Stimulated activated CD4-positive, alpha-beta T cell treated with anti-CD3 and anti-CD28 coated beads, Interleukin-4, amount 100 ng/mL, for 48 hours (primary cell): ENCODE results near the gene RBX1.
"Not testable (repeated sequence)": the region's sequence is repeated elsewhere in the genome, so short reads cannot be mapped to it uniquely, and the experiment has no call there.

ENCODE experiments used
- DNase-seq, 2 donors: peaks; one replicate each; pipeline ENCODE4 v3.0.0-alpha.2; 2020; ENCODE audit warnings: low read depth in 2 of 2

Gene RBX1

DNA sequence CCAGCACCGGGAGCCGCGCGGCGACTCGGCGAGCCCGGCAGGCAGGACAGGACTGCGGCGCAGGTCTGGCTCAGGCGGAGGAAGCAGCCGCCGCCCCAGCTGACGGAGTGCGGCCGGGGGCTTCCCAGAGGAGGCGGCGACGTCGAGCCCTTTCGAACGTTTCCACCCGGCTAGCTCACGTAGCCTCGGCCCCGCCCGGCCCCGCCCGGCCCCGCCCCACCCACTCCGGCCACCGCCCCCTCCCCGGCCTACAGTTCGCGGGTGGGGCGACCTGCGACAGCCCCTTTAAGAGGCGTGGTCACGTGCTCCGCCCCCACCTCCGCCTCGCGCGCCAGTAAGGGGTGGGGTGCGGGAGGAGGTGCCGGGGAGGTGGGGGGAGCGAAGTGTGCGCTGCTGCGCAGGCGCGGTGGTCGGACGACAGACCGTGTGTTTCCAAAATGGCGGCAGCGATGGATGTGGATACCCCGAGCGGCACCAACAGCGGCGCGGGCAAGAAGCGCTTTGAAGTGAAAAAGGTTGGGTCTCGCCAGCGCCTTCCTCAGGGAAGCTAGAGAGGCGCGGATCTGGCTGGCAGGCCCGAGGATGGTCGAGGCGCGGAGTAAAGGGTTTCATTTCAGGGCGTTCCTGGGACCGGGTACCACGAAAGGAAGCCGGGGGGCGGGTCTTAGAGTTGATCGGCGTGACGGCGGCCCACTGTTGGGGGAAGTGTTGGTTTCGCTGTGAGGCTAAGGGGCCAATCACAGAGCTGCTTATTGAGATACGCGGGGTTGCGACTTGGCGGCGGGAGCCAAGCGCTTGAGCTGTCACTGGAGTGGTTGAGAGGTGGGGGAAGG lies at the start of gene RBX1:
RBX1 (plus strand) TSS at position 417 of the 833 bp plus-strand sequence; CDS start at position 438, 21 bp downstream.
- peak; percentile 98 for DNase-seq

DNA sequence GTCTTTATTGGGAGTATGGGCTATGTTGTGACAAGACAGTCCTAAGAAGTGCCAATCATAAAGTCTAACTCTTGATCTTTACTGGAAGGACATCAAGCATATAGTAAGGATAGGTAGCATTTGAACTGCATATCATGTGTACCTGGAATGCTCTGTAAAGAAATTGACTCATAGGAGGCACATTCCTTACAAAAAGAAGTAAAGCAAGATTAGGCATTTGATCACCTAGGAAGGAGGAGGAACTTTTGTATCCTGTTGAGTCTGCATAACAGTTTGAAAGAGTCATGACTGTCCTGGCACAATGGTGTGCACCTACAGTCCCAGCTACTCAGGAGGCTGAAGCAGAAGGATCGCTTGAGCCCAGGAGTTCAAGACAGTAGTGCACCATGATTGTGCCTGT lies 47.1 kb upstream of the RBX1 start:
- DNase-seq: no peak

GRCh38 chr22:40908895-40909294 lies 42.3 kb upstream of the RBX1 start:
- no peak for DNase-seq

DNA sequence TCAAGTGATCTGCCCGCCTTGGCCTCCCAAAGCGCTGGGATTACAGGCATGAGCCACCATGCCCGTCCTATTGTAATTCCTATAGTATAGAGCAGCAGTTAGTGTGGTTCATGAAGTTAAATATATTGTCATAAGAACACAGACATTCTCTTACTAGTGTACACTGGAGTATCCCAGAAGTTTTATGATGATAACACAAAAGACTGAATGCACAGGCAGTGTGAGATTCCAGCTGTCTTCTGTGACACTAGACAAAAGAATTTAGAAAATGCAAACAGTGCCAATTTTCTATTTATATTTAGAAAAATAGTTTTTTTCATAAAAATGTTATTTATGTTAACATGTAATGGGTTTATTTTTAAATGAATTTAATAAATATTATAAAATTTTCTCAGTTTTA lies 39.4 kb upstream of the RBX1 start:
- no peak for DNase-seq

DNA sequence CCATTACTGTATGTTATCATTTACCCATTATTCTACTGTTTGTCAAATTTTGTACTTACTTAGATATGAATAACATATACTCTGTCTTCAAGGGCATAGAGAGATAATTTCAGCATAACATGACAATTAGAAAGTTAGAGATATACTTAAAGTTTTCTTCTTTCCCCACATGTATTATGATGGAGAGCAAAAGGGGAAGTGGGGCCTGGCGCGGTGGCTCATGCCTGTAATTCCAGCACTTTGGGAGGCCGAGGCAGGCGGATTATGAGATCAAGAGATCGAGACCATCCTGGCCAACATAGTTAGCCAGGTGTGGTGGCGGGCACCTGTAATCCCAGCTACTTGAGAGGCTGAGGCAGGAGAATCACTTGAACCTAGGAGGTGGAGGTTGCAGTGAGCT lies 38.2 kb upstream of the RBX1 start:
- DNase-seq: not testable (repeated sequence)

DNA sequence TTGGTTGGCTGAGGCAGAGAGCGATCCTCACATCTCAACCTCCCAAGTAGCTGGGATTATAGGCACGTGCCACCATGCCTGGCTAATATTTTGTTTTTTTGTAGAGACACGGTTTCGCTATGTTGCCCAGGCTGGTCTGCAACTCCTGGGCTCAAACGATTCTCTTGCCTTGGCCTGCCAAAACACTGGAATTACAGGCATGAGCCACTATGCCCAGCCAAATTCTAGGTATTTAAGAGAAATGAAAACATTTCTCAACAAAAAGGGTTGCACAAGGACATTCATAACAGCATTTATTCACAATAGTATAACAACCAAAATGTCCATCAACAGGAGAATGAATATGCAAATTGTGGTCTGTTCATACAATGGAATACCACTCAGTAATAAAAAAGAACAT lies 31.7 kb upstream of the RBX1 start:
- DNase-seq: no peak

DNA sequence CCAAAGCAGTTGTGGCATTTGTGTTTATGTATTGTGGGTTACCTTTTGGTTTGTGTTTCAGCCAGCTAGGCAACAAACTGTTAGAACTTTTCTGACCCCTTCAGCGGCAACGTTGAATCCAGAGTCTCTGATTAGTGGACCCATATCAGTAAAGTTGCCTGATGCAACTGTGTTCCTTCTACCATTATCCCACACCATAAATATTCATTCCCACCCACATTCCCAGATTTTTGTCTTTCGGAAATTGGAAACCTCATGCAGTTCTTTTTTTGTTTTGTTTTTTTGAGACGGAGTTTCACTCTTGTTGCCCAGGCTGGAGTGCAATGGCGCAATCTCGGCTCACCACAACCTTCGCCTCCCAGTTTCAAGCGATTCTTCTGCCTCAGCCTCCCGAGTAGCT lies 30.7 kb upstream of the RBX1 start:
- DNase-seq: no peak

GRCh38 chr22:40922484-40923303 lies 28.5 kb upstream of the RBX1 start:
- no peak for DNase-seq

GRCh38 chr22:40928657-40929056 lies 22.5 kb upstream of the RBX1 start:
- no peak for DNase-seq

GRCh38 chr22:40932396-40932795 lies 18.8 kb upstream of the RBX1 start:
- DNase-seq: no peak

GRCh38 chr22:40939202-40939601 lies 12.0 kb upstream of the RBX1 start:
- no peak for DNase-seq

GRCh38 chr22:40951795-40952605 lies 822 bp downstream of the RBX1 start:
- DNase-seq: no peak

DNA sequence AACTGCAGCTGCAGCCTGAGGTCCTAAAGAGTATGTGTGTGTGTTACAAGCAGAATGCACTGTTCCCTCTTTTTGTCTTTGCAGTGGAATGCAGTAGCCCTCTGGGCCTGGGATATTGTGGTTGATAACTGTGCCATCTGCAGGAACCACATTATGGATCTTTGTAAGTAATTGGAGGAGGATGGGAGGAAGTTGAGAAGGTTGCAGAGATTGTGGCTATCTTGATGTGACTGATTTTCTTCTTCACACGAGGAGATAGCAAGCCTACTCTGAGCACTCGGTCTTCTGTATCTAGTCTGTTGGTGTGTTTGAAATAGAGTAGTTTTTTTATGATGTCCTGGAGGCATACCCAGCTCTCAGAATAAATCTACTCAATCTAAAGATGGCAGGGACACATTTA lies 2.3 kb downstream of the RBX1 start:
- no peak for DNase-seq

DNA sequence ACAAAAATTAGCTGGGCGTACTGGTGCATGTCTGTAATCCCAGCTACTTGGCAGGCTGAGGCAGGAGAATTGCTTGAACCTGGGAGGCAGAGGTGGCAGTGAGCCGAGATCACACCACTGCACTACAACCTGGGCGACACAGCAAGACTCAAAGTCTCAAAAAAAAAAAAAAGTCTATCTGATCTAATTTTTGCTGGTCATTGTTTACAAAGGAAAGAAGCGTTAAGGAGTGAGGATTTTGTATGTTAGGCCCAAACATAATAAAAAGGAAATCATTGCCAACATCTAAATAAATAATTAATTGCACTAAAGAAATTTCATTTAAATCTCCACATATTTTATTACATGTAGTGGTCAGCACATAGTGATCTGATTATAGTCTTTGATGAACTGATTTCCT lies 2.9 kb downstream of the RBX1 start:
- DNase-seq: no peak

GRCh38 chr22:40955571-40955970 lies 4.4 kb downstream of the RBX1 start:
- DNase-seq: no peak

- DNase-seq: no peak
Observed at GRCh38 chr22:40957601-40958000, 6.4 kb downstream of the RBX1 start.

DNA sequence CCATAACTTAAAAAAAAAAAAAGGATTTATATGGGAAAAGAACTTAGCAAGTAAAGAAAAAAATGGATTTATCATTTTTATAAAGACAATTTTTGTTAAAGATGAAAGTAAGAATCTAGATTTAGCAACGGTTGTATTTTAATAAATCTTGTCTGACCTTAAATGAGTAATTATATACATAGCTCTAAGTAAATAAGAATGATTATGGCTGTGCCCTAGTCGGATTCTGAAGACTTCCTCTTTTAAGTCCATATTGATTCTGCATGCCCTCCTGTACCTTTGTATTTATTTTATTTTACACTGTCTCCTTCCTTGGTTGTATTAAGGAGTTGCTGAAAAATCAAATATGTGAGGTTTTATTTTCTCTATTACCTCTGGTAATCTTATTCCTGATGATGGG lies 7.1 kb downstream of the RBX1 start:
- DNase-seq: no peak

DNA sequence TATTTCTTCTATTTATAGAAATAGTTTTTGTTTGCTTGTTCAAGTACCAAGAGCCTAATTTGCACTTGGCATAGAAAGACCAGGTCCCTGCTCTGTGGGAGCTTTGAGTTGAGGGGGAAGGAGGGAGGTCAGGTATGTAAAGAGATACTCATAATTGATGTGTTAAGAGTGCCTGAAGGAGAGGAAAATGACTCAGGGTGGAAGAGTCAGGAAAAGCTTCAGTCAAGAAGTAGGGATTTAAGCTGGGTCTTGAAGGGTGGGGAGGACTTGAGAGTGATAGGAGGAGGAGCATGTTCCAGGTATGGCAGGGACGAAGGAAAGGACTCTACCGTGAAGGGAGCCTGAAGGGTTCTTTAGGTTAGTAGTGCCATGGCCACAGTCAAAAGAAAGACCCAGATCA lies 9.0 kb downstream of the RBX1 start:
- DNase-seq: no peak

DNA sequence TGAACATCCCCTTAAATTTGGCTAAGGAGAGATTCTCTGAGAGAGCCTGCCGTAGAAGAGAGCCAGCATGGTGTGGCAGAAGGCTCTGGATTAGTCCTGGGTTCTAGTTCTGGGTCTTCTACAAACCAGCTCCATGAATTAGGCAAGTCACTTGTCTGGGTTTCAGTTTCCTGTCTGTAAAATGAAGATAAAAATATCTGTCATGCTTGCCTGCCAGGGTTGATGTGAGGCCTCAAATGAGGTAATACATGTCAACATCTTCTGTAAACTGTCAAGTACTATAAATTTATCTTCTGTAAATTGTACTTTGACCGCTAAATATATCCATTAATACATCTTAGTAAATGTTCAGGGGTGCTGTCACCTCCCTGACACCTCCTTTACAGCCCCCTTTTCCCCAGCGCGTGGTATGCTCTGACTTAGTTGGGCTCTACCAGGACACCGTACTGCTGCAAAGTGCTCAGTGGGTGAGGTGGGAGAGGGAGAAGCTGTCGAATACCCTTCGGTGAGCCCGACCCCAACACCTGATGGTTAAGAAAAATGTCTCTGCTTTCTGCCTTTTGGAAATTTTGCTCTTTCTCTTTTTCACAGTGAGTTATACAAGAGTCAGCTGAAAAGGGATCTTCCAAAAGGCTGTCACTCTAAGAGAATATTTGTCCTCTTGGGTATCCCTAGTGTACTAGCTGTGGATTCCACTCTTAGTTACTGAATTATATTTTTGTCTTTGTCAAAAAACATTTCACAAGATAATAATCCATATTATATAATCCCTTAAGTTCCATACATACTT lies 15.0 kb downstream of the RBX1 start:
- no peak for DNase-seq

DNA sequence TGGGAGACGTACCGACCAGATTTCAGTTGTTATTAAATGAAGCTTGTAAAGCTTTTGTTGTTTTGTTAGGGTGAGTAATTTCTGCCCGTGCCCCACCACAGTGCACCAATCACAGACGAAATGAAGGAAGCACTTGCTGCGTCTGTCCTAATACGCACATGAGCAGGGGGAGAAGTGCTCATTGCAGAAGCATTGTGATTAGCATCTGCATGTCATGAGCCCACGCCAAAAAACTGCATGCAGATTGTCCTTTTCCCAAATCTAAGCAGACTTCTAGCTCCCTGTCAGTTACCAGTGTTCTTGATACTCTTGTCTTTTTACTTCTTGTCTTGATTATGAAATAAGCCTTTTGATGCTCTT lies 15.5 kb downstream of the RBX1 start:
- DNase-seq: no peak

- no peak for DNase-seq
Observed at GRCh38 chr22:40967111-40967760, 16.1 kb downstream of the RBX1 start.
